CD8-positive, alpha-beta memory T cell (primary cell): ENCODE data around the gene STXBP6. TPM values are rescaled to one million over a fixed set of nuclear protein-coding genes. Genes with fewer than 3 reads are reported as not detected.

Source experiments
- CTCF ChIA-PET: fragments of 350-600 bp; sonication (Branson Sonifier 250); formaldehyde crosslinking; loops from one replicate; lab custom pipeline; 2021; ENCODE audit warnings: antibody characterized with exemption; lab: Charles Lee
- POLR2A ChIA-PET: fragments of 350-600 bp; sonication (Branson Sonifier 250); formaldehyde crosslinking; loops from one replicate; lab custom pipeline; 2021; ENCODE audit warnings: antibody characterized with exemption; lab: Charles Lee
- DNase-seq, 5 donors: peaks; one replicate each; pipeline versions ENCODE4 v3.0.0 to v3.0.0-alpha.2; 2020 to 2022; ENCODE audit warnings: mixed read lengths in 1 of 5
- H3K27ac ChIP-seq: one replicate; pipeline ENCODE4 v1.7.0; 2013; ENCODE audit warnings: low read depth, mild to moderate bottlenecking, low read length, moderate library complexity
- H3K27me3 ChIP-seq: 2 replicates; pipeline ENCODE4 v1.7.0; 2013; ENCODE audit warnings: low read length, mild to moderate bottlenecking; ENCODE audit not compliant: insufficient read depth, poor library complexity, severe bottlenecking
- H3K36me3 ChIP-seq: 2 replicates; pipeline ENCODE4 v1.7.0; 2013; ENCODE audit warnings: mild to moderate bottlenecking, low read length, moderate library complexity; ENCODE audit not compliant: insufficient read depth
- H3K4me1 ChIP-seq: 2 replicates; pipeline ENCODE4 v1.7.0; 2013; ENCODE audit warnings: mild to moderate bottlenecking, low read length, moderate library complexity; ENCODE audit not compliant: insufficient read depth
- H3K4me3 ChIP-seq: 2 replicates; pipeline ENCODE4 v1.7.0; 2013; ENCODE audit warnings: mild to moderate bottlenecking, low read length
- H3K9me3 ChIP-seq: 2 replicates; pipeline ENCODE4 v1.7.0; 2013; ENCODE audit warnings: mild to moderate bottlenecking, low read length
- H3K27ac Mint-ChIP-seq, 8 donors: one replicate each; pipeline ENCODE4 v1.8.0; 2020 to 2021; ENCODE audit warnings: mixed read lengths in 8 of 8, mild to moderate bottlenecking in 6 of 8, inconsistent platforms in 3 of 8, moderate library complexity in 3 of 8
- H3K27me3 Mint-ChIP-seq, 2 donors: one replicate each; pipeline ENCODE4 v1.8.0; 2020 to 2021; ENCODE audit warnings: mixed read lengths in 2 of 2, mild to moderate bottlenecking in 1 of 2, moderate library complexity in 1 of 2
- H3K36me3 Mint-ChIP-seq, 3 donors: one replicate each; pipeline ENCODE4 v1.8.0; 2020 to 2021; ENCODE audit warnings: mixed read lengths in 3 of 3, inconsistent platforms in 1 of 3, mild to moderate bottlenecking in 1 of 3
- H3K4me1 Mint-ChIP-seq, 3 donors: one replicate each; pipeline ENCODE4 v1.8.0; 2020 to 2021; ENCODE audit warnings: mixed read lengths in 3 of 3, inconsistent platforms in 1 of 3, mild to moderate bottlenecking in 1 of 3
- H3K4me3 Mint-ChIP-seq, 7 donors: one replicate each; pipeline ENCODE4 v1.8.0; 2020 to 2021; ENCODE audit warnings: mixed read lengths in 7 of 7, mild to moderate bottlenecking in 6 of 7, moderate library complexity in 4 of 7, inconsistent platforms in 2 of 7
- H3K9me3 Mint-ChIP-seq, 5 donors: one replicate each; pipeline ENCODE4 v1.8.0; 2020 to 2022; ENCODE audit warnings: mixed read lengths in 5 of 5, mild to moderate bottlenecking in 3 of 5, moderate library complexity in 2 of 5, inconsistent platforms in 1 of 5
- polyA plus RNA-seq: library from polyadenylated mRNA; unstranded; fragments of 300-500 nt; fragmentation: Illumina TruSeq; gene quantifications from one replicate; pipeline ENCODE4 v1.2.3, GENCODE V29; 2021
- total RNA-seq, 2 experiments: library from RNA; stranded (reverse); gene quantifications; one replicate each; pipeline ENCODE4 v1.2.3, GENCODE V29; 2021

STXBP6 gene
- total and polyA plus RNA-seq, 3 experiments from 2014 or later: 0.28 to 0.38 TPM; not detected in 1

DNA sequence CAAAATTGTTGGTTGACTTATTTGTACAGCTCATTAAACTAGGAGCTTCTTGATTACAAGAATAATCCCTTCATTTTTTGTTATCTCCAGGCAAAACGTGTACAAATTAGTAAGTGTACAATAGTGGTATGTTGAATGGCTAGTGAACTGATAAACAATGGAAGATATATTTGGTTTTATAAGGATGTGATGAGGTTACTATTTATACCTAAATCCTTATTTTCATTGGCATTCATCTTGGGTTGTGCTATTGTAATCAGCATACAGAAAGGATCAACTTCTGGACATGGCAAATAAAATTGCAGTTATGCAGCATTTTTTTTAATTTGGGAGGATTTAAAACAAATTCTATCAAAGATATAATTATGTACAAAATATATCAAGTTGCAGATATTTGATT lies 216.6 kb downstream of the STXBP6 start:
- no peak overlapping the region for H3K4me3 Mint-ChIP-seq
- no peaks in the 10 kb centered on the region for H3K36me3 ChIP-seq
- H3K27me3 Mint-ChIP-seq: peaks cover 20 to 39% of the 10 kb centered on the region in 2 donors
- H3K27ac ChIP-seq: no peak overlapping the region
- CTCF ChIA-PET: no interaction called here
- no peak overlapping the region for H3K4me3 ChIP-seq
- no peak overlapping the region for H3K27ac Mint-ChIP-seq
- H3K4me1 Mint-ChIP-seq: no peaks in the 10 kb centered on the region
- H3K27me3 ChIP-seq: peaks cover 3% of the 10 kb centered on the region
- H3K4me1 ChIP-seq: no peaks in the 10 kb centered on the region
- POLR2A ChIA-PET: no interaction called here
- H3K9me3 ChIP-seq: no peaks in the 10 kb centered on the region
- DNase-seq: no peak
- no peaks in the 10 kb centered on the region for H3K9me3 Mint-ChIP-seq
- no peaks in the 10 kb centered on the region for H3K36me3 Mint-ChIP-seq

GRCh38 chr14:24831677-24832076 lies 218.3 kb downstream of the STXBP6 start:
- no peaks in the 10 kb centered on the region for H3K4me1 Mint-ChIP-seq
- H3K4me3 Mint-ChIP-seq: no peak overlapping the region
- H3K27ac Mint-ChIP-seq: no peak overlapping the region
- H3K27me3 ChIP-seq: peaks cover 3% of the 10 kb centered on the region
- no peaks in the 10 kb centered on the region for H3K9me3 ChIP-seq
- no peaks in the 10 kb centered on the region for H3K36me3 ChIP-seq
- ChIA-PET POLR2A (no interaction called here), CTCF (no interaction called here)
- no peaks in the 10 kb centered on the region for H3K4me1 ChIP-seq
- peaks cover 19 to 36% of the 10 kb centered on the region in 2 donors for H3K27me3 Mint-ChIP-seq
- H3K4me3 ChIP-seq: no peak overlapping the region
- no peak for DNase-seq
- no peaks in the 10 kb centered on the region for H3K9me3 Mint-ChIP-seq
- no peak overlapping the region for H3K27ac ChIP-seq
- H3K36me3 Mint-ChIP-seq: no peaks in the 10 kb centered on the region

- POLR2A ChIA-PET: no interaction called here
Measured at GRCh38 chr14:24829862-24830261, 220.1 kb downstream of the STXBP6 start.

GRCh38 chr14:24828486-24828885 lies 221.5 kb downstream of the STXBP6 start:
- H3K27me3 ChIP-seq: no peaks in the 10 kb centered on the region
- H3K27me3 Mint-ChIP-seq: peaks cover 13 to 31% of the 10 kb centered on the region in 2 donors
- H3K9me3 Mint-ChIP-seq: no peaks in the 10 kb centered on the region
- H3K4me1 ChIP-seq: no peaks in the 10 kb centered on the region
- no peaks in the 10 kb centered on the region for H3K4me1 Mint-ChIP-seq
- no peaks in the 10 kb centered on the region for H3K9me3 ChIP-seq
- no peak overlapping the region for H3K27ac ChIP-seq
- no peak overlapping the region for H3K4me3 Mint-ChIP-seq
- H3K4me3 ChIP-seq: no peak overlapping the region
- H3K36me3 Mint-ChIP-seq: no peaks in the 10 kb centered on the region
- CTCF ChIA-PET: no interaction called here
- DNase-seq: no peak
- POLR2A ChIA-PET: no interaction called here
- no peaks in the 10 kb centered on the region for H3K36me3 ChIP-seq
- H3K27ac Mint-ChIP-seq: no peak overlapping the region

More at GRCh38 chr14:24829862-24830261, 220.1 kb downstream of the STXBP6 start:
- H3K36me3 ChIP-seq: no peaks in the 10 kb centered on the region
- no peaks in the 10 kb centered on the region for H3K4me1 ChIP-seq
- H3K27ac ChIP-seq: no peak overlapping the region
- H3K27ac Mint-ChIP-seq: no peak overlapping the region
- DNase-seq: no peak
- H3K4me1 Mint-ChIP-seq: no peaks in the 10 kb centered on the region
- no peak overlapping the region for H3K4me3 ChIP-seq
- H3K36me3 Mint-ChIP-seq: no peaks in the 10 kb centered on the region
- CTCF ChIA-PET: no interaction called here
- H3K4me3 Mint-ChIP-seq: no peak overlapping the region
- peaks cover 18 to 36% of the 10 kb centered on the region in 2 donors for H3K27me3 Mint-ChIP-seq
- H3K9me3 ChIP-seq: no peaks in the 10 kb centered on the region
- no peaks in the 10 kb centered on the region for H3K9me3 Mint-ChIP-seq
- H3K27me3 ChIP-seq: peaks cover 3% of the 10 kb centered on the region

DNA sequence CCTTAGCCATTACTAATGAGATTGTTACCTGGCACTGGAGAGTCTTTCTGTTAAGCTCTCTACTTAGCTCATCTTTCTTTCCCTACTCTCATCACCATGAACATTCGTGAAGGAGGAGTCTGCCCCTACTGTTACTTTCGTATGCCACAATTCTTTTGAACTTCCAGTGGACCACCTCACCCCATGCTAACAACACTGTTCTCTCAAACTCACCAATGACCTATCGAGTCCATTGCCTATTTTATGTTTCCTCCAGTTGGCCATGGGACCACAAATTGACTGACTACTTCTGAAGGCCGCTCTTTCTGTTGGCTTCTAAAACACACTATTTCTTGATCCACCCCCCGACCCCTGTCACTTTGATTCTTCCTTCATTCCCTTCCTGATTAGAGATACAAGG lies 223.6 kb downstream of the STXBP6 start:
- H3K9me3 Mint-ChIP-seq: no peaks in the 10 kb centered on the region
- CTCF ChIA-PET: no interaction called here
- no peaks in the 10 kb centered on the region for H3K4me1 Mint-ChIP-seq
- H3K4me3 Mint-ChIP-seq: no peak overlapping the region
- no peaks in the 10 kb centered on the region for H3K36me3 ChIP-seq
- H3K27ac ChIP-seq: no peak overlapping the region
- peaks cover 2 to 35% of the 10 kb centered on the region in 2 donors for H3K27me3 Mint-ChIP-seq
- H3K9me3 ChIP-seq: no peaks in the 10 kb centered on the region
- H3K27me3 ChIP-seq: no peaks in the 10 kb centered on the region
- no peak overlapping the region for H3K4me3 ChIP-seq
- H3K4me1 ChIP-seq: no peaks in the 10 kb centered on the region
- H3K36me3 Mint-ChIP-seq: no peaks in the 10 kb centered on the region
- POLR2A ChIA-PET: no interaction called here
- no peak for DNase-seq
- H3K27ac Mint-ChIP-seq: no peak overlapping the region

GRCh38 chr14:24820616-24821015 lies 229.3 kb downstream of the STXBP6 start:
- DNase-seq: no peak
- ChIA-PET CTCF (no interaction called here), POLR2A (no interaction called here)
- Mint-ChIP-seq H3K4me1 (no peaks in the 10 kb centered on the region), H3K4me3 (no peak overlapping the region), H3K36me3 (no peaks in the 10 kb centered on the region), H3K9me3 (no peaks in the 10 kb centered on the region), H3K27me3 (peaks cover 9 to 36% of the 10 kb centered on the region in 2 donors), H3K27ac (no peak overlapping the region)
- Histone ChIP-seq H3K27me3 (no peaks in the 10 kb centered on the region), H3K4me3 (no peak overlapping the region), H3K4me1 (no peaks in the 10 kb centered on the region), H3K27ac (no peak overlapping the region), H3K9me3 (no peaks in the 10 kb centered on the region), H3K36me3 (no peaks in the 10 kb centered on the region)

DNA sequence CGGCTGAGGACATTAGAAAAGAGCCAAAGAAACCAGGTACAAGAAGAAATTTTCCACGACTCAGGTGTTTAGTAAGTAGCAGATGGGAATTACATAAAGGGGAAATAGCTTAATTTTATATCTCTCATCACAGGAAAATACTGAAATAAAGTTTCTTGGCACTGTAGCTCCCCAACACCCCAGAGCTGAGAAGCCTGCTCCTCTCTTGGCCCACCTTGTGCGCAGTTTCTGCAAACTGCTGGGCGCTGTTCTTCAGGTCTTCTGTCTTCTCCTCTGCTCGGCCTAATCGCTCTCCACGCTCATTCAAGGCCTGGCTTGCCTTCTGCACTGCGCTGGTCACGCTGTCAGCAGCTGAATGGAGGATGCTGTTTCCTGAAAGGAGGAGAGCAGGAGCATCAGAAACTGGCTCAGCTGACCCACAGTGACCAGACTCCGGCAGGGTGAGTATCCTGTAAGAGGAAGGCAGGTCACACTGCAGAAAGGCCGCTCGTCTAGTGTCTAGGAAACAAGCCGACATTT lies 231.1 kb downstream of the STXBP6 start:
- DNase-seq: no peak
- Mint-ChIP-seq H3K9me3 (no peaks in the 10 kb centered on the region), H3K4me1 (no peaks in the 10 kb centered on the region), H3K4me3 (no peak overlapping the region), H3K27me3 (peaks cover 13 to 38% of the 10 kb centered on the region in 2 donors), H3K27ac (no peak overlapping the region), H3K36me3 (no peaks in the 10 kb centered on the region)
- Histone ChIP-seq H3K4me1 (no peaks in the 10 kb centered on the region), H3K9me3 (no peaks in the 10 kb centered on the region), H3K27ac (no peak overlapping the region), H3K36me3 (no peaks in the 10 kb centered on the region), H3K4me3 (no peak overlapping the region), H3K27me3 (no peaks in the 10 kb centered on the region)
- CTCF ChIA-PET: no interaction called here
- POLR2A ChIA-PET: no interaction called here

- ChIA-PET CTCF (no interaction called here), POLR2A (no interaction called here)
- DNase-seq: no peak
- Mint-ChIP-seq H3K4me1 (no peaks in the 10 kb centered on the region), H3K9me3 (no peaks in the 10 kb centered on the region), H3K27me3 (peaks cover 13 to 45% of the 10 kb centered on the region in 2 donors), H3K27ac (no peak overlapping the region), H3K4me3 (no peak overlapping the region), H3K36me3 (no peaks in the 10 kb centered on the region)
- H3K4me1 ChIP-seq: no peaks in the 10 kb centered on the region
- no peaks in the 10 kb centered on the region for H3K9me3 ChIP-seq
- H3K27ac ChIP-seq: no peak overlapping the region
- no peaks in the 10 kb centered on the region for H3K27me3 ChIP-seq
- H3K36me3 ChIP-seq: no peaks in the 10 kb centered on the region
- H3K4me3 ChIP-seq: no peak overlapping the region
Measured at GRCh38 chr14:24818058-24818822, 231.7 kb downstream of the STXBP6 start.
